Chondrocyte (in vitro differentiated cells): ENCODE data around the gene PRRT3. TPM values are rescaled to one million over a fixed set of nuclear protein-coding genes. Genes with fewer than 3 reads are reported as not detected.
A peak's percentile ranks its signal among the peaks of the same experiment; 100 is the strongest.

ENCODE experiments used
- DNase-seq: peaks from one replicate; pipeline ENCODE4 v3.0.0; 2021; ENCODE audit warnings: mixed read lengths, low spot score
- H3K27ac Mint-ChIP-seq: one replicate; pipeline ENCODE4 v1.8.0; 2021; ENCODE audit warnings: mild to moderate bottlenecking, moderate library complexity, mixed read lengths; ENCODE audit not compliant: unreplicated experiment
- H3K27me3 Mint-ChIP-seq: 2 replicates; pipeline ENCODE4 v1.8.0; 2021; ENCODE audit warnings: low read depth, mixed read lengths
- H3K36me3 Mint-ChIP-seq: 2 replicates; pipeline ENCODE4 v1.8.0; 2021; ENCODE audit warnings: low read depth, mixed read lengths
- H3K4me1 Mint-ChIP-seq: 2 replicates; pipeline ENCODE4 v1.8.0; 2021; ENCODE audit warnings: low read depth, mild to moderate bottlenecking, mixed read lengths
- H3K4me3 Mint-ChIP-seq: one replicate; pipeline ENCODE4 v1.8.0; 2021; ENCODE audit warnings: mild to moderate bottlenecking, moderate library complexity, mixed read lengths; ENCODE audit not compliant: unreplicated experiment
- H3K9me3 Mint-ChIP-seq: 2 replicates; pipeline ENCODE4 v1.8.0; 2021; ENCODE audit warnings: low read depth, mixed read lengths
- total RNA-seq: library from RNA; stranded (reverse); gene quantifications from 3 replicates; pipeline ENCODE4 v1.2.1, GENCODE V29; 2021
- TF ChIP-seq, protein P1 (sequence below): fragments of 200-600 bp; sonication (generic); IDR thresholded peaks from 2 replicates; pipeline ENCODE4 v1.5.0; 2021; ENCODE audit warnings: antibody characterized with exemption, mild to moderate bottlenecking, moderate library complexity

PRRT3 gene
- total RNA-seq, 1 donor from 2014 or later: 3.9 TPM

DNA sequence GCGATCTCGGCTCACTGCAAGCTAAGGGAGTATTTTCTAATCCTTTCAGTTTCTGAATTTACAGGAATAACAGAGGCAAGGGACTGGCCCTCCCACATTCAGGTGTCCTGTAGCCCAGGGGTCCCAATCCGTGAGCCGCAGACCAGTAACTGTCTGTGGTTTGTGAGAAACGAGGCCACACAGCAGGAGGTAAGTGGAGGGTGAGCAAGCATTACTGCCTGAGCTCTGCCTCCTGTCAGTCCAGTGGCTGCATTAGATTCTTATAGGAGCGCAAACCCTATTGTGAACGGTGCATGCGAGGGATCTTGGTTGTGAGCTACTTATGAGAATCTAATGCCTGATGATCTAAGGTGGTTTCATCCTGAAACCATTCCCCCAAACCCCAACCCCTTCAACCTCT is 40.3 kb downstream of the PRRT3 start:
- DNase-seq: no peak
- H3K27me3 Mint-ChIP-seq: no peaks in the 10 kb centered on the region
- no peak overlapping the region for H3K4me3 Mint-ChIP-seq
- TF ChIP-seq, protein P1, sequence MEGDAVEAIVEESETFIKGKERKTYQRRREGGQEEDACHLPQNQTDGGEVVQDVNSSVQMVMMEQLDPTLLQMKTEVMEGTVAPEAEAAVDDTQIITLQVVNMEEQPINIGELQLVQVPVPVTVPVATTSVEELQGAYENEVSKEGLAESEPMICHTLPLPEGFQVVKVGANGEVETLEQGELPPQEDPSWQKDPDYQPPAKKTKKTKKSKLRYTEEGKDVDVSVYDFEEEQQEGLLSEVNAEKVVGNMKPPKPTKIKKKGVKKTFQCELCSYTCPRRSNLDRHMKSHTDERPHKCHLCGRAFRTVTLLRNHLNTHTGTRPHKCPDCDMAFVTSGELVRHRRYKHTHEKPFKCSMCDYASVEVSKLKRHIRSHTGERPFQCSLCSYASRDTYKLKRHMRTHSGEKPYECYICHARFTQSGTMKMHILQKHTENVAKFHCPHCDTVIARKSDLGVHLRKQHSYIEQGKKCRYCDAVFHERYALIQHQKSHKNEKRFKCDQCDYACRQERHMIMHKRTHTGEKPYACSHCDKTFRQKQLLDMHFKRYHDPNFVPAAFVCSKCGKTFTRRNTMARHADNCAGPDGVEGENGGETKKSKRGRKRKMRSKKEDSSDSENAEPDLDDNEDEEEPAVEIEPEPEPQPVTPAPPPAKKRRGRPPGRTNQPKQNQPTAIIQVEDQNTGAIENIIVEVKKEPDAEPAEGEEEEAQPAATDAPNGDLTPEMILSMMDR: no peak
- H3K9me3 Mint-ChIP-seq: no peaks in the 10 kb centered on the region
- no peak overlapping the region for H3K27ac Mint-ChIP-seq
- no peaks in the 10 kb centered on the region for H3K36me3 Mint-ChIP-seq
- H3K4me1 Mint-ChIP-seq: peaks cover 34% of the 10 kb centered on the region

DNA sequence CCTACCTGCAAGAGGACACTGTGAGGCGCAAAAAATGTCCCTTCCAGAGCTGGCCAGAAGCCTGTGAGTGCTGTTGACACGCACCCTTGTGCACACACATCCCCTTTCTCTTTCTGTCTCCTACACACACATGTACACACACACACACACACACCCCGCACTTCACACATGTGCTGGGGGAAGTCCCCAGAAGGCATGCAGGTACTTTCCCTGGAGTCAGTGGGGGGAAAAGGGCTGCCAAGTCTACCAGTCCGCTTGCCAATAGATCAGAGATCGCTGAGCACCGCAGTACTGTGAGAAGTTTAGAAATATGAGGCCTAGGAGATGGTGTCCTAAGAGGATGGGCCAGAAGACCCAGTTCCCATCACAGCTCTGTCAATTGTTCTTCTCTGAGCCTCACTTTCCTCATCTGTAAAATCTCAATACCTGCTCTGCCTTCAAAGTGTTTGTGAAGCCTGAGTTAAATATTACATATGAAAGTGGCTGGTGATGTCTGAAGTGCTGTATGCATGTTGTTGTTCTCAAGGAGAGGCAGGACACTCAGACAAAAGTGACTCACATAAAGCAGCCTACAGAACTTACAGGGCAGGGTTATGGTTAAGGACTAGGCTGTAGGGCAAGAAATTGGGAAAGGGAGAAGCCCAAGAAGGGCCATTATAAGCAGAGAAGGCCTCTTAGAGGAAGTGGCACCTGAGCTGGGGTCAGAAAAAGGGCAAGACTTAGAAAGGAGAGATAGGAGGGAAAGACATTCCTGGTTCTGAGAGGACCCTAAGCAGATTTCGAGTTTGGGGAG is 42.8 kb downstream of the PRRT3 start:
- H3K36me3 Mint-ChIP-seq: no peaks in the 10 kb centered on the region
- TF ChIP-seq, protein P1: no peak
- H3K4me3 Mint-ChIP-seq: no peak overlapping the region
- no peak for DNase-seq
- no peaks in the 10 kb centered on the region for H3K27me3 Mint-ChIP-seq
- no peaks in the 10 kb centered on the region for H3K9me3 Mint-ChIP-seq
- H3K27ac Mint-ChIP-seq: no peak overlapping the region
- peaks cover 16% of the 10 kb centered on the region for H3K4me1 Mint-ChIP-seq

DNA sequence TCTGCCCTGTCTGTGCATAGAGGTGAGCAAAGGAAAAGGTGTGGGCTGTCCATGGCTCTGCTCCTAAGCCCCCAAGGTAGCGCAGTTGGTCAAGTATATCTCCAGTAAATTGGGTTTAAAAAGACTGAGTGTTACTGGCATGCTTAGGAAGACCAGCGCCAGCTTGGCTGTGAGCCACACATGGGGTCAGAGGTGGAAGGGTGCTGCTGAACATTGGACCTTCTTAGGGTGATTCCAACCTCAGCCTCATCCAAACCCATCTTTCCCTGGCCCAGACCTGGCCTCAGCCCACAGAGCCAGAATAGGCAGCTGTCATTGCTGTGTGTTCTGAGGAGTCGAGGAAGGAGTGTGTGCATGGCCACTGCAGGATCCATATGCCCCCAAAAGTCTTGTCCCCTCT is 43.9 kb downstream of the PRRT3 start:
- H3K27me3 Mint-ChIP-seq: no peaks in the 10 kb centered on the region
- DNase-seq: no peak
- peaks cover 13% of the 10 kb centered on the region for H3K4me1 Mint-ChIP-seq
- no peaks in the 10 kb centered on the region for H3K36me3 Mint-ChIP-seq
- H3K27ac Mint-ChIP-seq: no peak overlapping the region
- H3K4me3 Mint-ChIP-seq: no peak overlapping the region
- TF ChIP-seq, protein P1: no peak
- no peaks in the 10 kb centered on the region for H3K9me3 Mint-ChIP-seq

DNA sequence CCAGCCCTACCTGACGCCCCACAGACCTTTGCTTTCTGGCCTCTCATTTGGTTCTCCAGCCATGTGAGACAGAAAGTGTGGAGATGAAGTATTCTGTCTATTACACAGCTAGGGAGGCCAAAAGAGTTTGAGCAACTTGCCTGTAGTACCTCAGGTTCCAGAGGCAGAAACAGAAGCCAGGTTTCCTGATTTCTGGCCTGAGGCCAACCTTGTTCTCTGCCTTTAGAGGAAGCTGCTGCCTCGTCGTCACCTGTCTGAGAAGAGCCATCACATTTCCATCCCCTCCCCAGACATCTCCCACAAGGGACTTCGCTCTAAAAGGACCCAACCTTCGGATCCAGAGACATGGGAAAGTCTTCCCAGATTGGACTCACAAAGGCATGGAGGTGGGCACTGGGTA is 45.7 kb downstream of the PRRT3 start:
- H3K36me3 Mint-ChIP-seq: no peaks in the 10 kb centered on the region
- H3K4me1 Mint-ChIP-seq: peaks cover 18% of the 10 kb centered on the region
- no peaks in the 10 kb centered on the region for H3K9me3 Mint-ChIP-seq
- TF ChIP-seq, protein P1: no peak
- no peak for DNase-seq
- no peak overlapping the region for H3K4me3 Mint-ChIP-seq
- no peaks in the 10 kb centered on the region for H3K27me3 Mint-ChIP-seq
- no peak overlapping the region for H3K27ac Mint-ChIP-seq

DNA sequence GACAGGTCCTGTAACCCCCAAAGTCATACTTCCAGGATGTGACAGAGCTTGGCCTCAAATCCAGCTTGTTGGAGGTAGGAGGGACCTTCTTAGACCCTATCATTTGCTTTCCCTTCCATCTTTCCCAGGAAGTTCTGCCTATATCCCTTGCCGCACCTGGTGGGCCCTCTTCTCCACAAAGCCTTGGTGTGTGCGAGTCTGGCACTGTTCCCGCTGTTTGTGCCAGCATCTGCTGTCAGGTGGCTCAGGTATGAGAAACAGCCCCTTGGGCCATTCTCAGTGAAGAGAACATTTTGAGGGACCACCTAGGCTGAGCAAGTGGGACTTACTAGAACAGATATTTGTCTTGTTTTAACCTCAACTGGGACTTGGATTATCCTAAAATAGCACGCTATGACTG is 48.3 kb downstream of the PRRT3 start:
- Mint-ChIP-seq H3K4me1 (peaks cover 26% of the 10 kb centered on the region), H3K36me3 (no peaks in the 10 kb centered on the region), H3K4me3 (no peak overlapping the region), H3K9me3 (no peaks in the 10 kb centered on the region), H3K27ac (peak overlapping the region; percentile 81), H3K27me3 (no peaks in the 10 kb centered on the region)
- no peak for DNase-seq
- TF ChIP-seq, protein P1: no peak
